CD4-positive, alpha-beta T cell treated with Interleukin-21 for 1 hour (primary cell): ENCODE results near the gene ROBO3.

ENCODE experiments used
- DNase-seq: peaks from one replicate; pipeline ENCODE4 v3.0.0-alpha.2; 2020

ROBO3 gene

GRCh38 chr11:124928942-124929665, 63.9 kb downstream of the ROBO3 start:
- no peak for DNase-seq

- no peak for DNase-seq
Observed at GRCh38 chr11:124930799-124931198, 65.6 kb downstream of the ROBO3 start.
